ENCODE measurements around the gene NADK. TPM values are rescaled to one million over a fixed set of nuclear protein-coding genes. Genes with fewer than 3 reads are reported as not detected.

The NADK gene
- polyA plus RNA-seq, 1 donor (not counting 4 experiments of a cell fraction or from before 2014, with no cell fraction given), result 54.8 TPM

DNA sequence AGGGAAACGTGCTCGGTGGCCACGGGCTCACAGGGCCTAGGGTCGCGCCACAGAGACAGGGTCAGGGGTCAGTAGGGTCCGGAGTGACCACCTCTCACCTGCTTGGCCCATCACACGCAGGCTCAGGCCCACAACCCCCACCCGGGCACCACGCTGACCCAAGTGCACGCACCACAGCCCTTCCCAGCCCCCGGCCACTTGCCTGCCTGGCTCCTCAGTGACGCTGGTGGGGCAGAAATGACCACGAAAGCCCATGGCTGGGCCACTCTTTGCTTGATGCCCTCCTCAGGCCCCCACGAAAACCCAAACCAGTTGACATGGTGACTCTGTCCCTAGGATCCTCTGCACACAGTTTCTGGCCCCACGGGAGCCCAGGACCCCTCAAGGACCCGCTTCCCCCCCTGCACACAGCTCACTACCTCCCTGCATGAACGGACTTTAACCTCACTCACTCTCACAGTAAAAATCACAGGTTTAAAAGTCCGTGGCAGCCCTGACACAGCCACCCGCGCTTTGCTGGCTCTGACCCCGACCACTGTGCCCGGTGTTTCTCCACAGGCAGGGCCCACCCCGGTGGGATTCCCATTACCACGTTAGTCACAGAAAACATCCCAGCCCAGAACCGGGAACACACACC lies 20.7 kb downstream of the NADK start:
- H3K27ac ChIP-seq (ENCODE audit: control insufficient read depth, insufficient read depth, low read length), result no peak overlapping the region
- H3K4me1 ChIP-seq (ENCODE audit: control insufficient read depth, extremely low read depth, insufficient read depth, low read length), result peaks cover 8% of the 10 kb centered on the region
- TF ChIP-seq, protein P1, sequence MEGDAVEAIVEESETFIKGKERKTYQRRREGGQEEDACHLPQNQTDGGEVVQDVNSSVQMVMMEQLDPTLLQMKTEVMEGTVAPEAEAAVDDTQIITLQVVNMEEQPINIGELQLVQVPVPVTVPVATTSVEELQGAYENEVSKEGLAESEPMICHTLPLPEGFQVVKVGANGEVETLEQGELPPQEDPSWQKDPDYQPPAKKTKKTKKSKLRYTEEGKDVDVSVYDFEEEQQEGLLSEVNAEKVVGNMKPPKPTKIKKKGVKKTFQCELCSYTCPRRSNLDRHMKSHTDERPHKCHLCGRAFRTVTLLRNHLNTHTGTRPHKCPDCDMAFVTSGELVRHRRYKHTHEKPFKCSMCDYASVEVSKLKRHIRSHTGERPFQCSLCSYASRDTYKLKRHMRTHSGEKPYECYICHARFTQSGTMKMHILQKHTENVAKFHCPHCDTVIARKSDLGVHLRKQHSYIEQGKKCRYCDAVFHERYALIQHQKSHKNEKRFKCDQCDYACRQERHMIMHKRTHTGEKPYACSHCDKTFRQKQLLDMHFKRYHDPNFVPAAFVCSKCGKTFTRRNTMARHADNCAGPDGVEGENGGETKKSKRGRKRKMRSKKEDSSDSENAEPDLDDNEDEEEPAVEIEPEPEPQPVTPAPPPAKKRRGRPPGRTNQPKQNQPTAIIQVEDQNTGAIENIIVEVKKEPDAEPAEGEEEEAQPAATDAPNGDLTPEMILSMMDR (optimal IDR thresholded peaks at IDR 0.05 in 1 of 3, IDR thresholded peaks at IDR 0.05 in 1 of 3, conservative IDR thresholded peaks at IDR 0.05 in 1 of 3; ENCODE audit: extremely low read depth in 1 of 3, insufficient read depth in 2 of 3, low read length in 3 of 3), result no peak
- TF ChIP-seq EZH2 (IDR thresholded peaks at IDR 0.05; ENCODE audit: low read length), result no peak
- DNase-seq (ENCODE audit: low read depth, low spot score) (no peak), FAIRE-seq (no peak)
- H3K9me1 ChIP-seq (ENCODE audit: control insufficient read depth, extremely low read depth, insufficient read depth, low read length), result no peaks in the 10 kb centered on the region
- dilution Hi-C loops (cut with MboI; ENCODE audit: extremely low pct_ligation_motif_present, low sequenced_read_pairs), result no loop called here
- no peak overlapping the region for H3K9ac ChIP-seq (ENCODE audit: control insufficient read depth, extremely low read depth, insufficient read depth, low read length)
- no peak overlapping the region for H3K4me3 ChIP-seq (ENCODE audit: control insufficient read depth in 2 of 3, extremely low read depth in 1 of 3, insufficient read depth in 2 of 3, low read depth in 1 of 3, low read length in 3 of 3)
- H3K79me2 ChIP-seq (ENCODE audit: control insufficient read depth, insufficient read depth, low read length), result peaks cover 31% of the 10 kb centered on the region
- no peak overlapping the region for H3K4me2 ChIP-seq (ENCODE audit: control insufficient read depth, extremely low read depth, insufficient read depth, low read depth, low read length)
- no peak overlapping the region for H2AFZ ChIP-seq (ENCODE audit: control insufficient read depth, low read length)
- peaks cover 38 to 44% of the 10 kb centered on the region in 2 experiments for H3K36me3 ChIP-seq (ENCODE audit: control insufficient read depth in 2 of 2, extremely low read depth in 1 of 2, insufficient read depth in 2 of 2, low read length in 2 of 2)
- no peaks in the 10 kb centered on the region for H3K27me3 ChIP-seq (ENCODE audit: control insufficient read depth, extremely low read depth, insufficient read depth, low read length)
- H3K9me3 ChIP-seq (ENCODE audit: control insufficient read depth, low read depth, low read length), result no peaks in the 10 kb centered on the region
- peaks cover 4% of the 10 kb centered on the region for H4K20me1 ChIP-seq (ENCODE audit: control insufficient read depth, extremely low read depth, insufficient read depth, low read length)

DNA sequence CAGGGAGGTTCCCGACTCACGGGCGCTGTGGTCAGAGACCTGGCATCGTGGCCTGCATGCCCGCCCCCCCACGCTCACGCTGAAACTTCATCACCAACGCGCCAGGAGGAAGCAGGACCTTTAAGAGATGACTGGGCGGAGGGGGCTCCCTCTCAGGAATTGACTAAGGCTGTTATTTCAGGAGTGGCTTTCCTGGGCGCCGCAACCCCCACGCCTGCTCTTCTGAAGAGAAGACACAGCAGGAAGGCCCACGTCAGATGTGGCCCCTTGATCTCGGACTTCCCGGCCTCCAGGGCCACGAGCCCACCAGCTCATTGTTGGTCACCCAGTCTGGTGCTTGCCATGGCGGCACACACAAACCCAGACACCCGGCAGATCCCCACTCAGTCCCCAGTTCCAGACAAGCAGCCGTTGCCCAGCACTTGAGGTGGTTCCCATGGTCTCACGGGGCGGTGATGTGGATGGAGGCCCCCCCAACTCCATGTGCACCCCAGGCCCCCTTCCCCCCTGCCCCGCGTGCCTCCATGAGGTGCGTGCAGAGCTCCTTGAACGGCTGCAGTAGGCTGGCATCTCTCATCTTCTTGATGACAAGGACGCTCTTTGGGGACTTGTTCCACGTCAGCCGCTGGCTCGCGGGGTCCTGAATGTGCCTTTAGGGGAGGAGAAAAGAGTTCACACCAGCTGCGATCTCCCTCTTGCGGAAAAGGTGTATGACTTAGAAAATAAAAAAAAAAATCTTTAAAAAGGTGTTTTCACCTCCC lies 21.4 kb downstream of the NADK start:
- peaks cover 33 to 45% of the 10 kb centered on the region in 2 experiments for H3K36me3 ChIP-seq (ENCODE audit: control insufficient read depth in 2 of 2, extremely low read depth in 1 of 2, insufficient read depth in 2 of 2, low read length in 2 of 2)
- H4K20me1 ChIP-seq (ENCODE audit: control insufficient read depth, extremely low read depth, insufficient read depth, low read length), result peaks cover under 1% of the 10 kb centered on the region
- no peaks in the 10 kb centered on the region for H3K9me3 ChIP-seq (ENCODE audit: control insufficient read depth, low read depth, low read length)
- H3K27ac ChIP-seq (ENCODE audit: control insufficient read depth, insufficient read depth, low read length), result no peak overlapping the region
- no peak overlapping the region for H3K9ac ChIP-seq (ENCODE audit: control insufficient read depth, extremely low read depth, insufficient read depth, low read length)
- H3K4me3 ChIP-seq (ENCODE audit: control insufficient read depth in 2 of 3, extremely low read depth in 1 of 3, insufficient read depth in 2 of 3, low read depth in 1 of 3, low read length in 3 of 3), result no peak overlapping the region
- dilution Hi-C loops (cut with MboI; ENCODE audit: extremely low pct_ligation_motif_present, low sequenced_read_pairs), result no loop called here
- FAIRE-seq (no peak), DNase-seq (ENCODE audit: low read depth, low spot score) (no peak)
- no peaks in the 10 kb centered on the region for H3K9me1 ChIP-seq (ENCODE audit: control insufficient read depth, extremely low read depth, insufficient read depth, low read length)
- H3K4me2 ChIP-seq (ENCODE audit: control insufficient read depth, extremely low read depth, insufficient read depth, low read depth, low read length), result no peak overlapping the region
- no peak for TF ChIP-seq EZH2 (IDR thresholded peaks at IDR 0.05; ENCODE audit: low read length)
- TF ChIP-seq, protein P1 (optimal IDR thresholded peaks at IDR 0.05 in 1 of 3, IDR thresholded peaks at IDR 0.05 in 1 of 3, conservative IDR thresholded peaks at IDR 0.05 in 1 of 3; ENCODE audit: extremely low read depth in 1 of 3, insufficient read depth in 2 of 3, low read length in 3 of 3), result no peak
- peaks cover 8% of the 10 kb centered on the region for H3K4me1 ChIP-seq (ENCODE audit: control insufficient read depth, extremely low read depth, insufficient read depth, low read length)
- no peaks in the 10 kb centered on the region for H3K27me3 ChIP-seq (ENCODE audit: control insufficient read depth, extremely low read depth, insufficient read depth, low read length)
- H3K79me2 ChIP-seq (ENCODE audit: control insufficient read depth, insufficient read depth, low read length), result peaks cover 28% of the 10 kb centered on the region
- no peak overlapping the region for H2AFZ ChIP-seq (ENCODE audit: control insufficient read depth, low read length)
